Kidney (tissue), 14 donors: ENCODE results near the gene TTC28. TPM values are rescaled to one million over a fixed set of nuclear protein-coding genes. Genes with fewer than 3 reads are reported as not detected.
"Not testable (repeated sequence)": the region's sequence is repeated elsewhere in the genome, so short reads cannot be mapped to it uniquely, and the experiment has no call there.

ENCODE experiments used
- DNase-seq, 5 donors: peaks; one replicate each; pipeline ENCODE4 v3.0.0-alpha.2; 2013 to 2020
- FAIRE-seq: peaks from 2 replicates; lab custom pipeline; 2012; peaks lifted over from hg19 to GRCh38; lab: Jason Lieb, UNC
- H3K27ac ChIP-seq, 2 donors: one replicate each; pipeline ENCODE4 v1.7.0; 2013; ENCODE audit warnings: low read depth in 2 of 2, low read length in 2 of 2, inconsistent platforms in 1 of 2
- H3K27me3 ChIP-seq: one replicate; pipeline ENCODE4 v1.7.1; 2013; ENCODE audit warnings: low read length, inconsistent platforms; ENCODE audit not compliant: control insufficient read depth, insufficient read depth
- H3K36me3 ChIP-seq, 3 donors: one replicate each; pipeline versions ENCODE4 v1.7.0 to v1.7.1; 2013; ENCODE audit warnings: low read length in 3 of 3, control low read depth in 1 of 3, inconsistent platforms in 1 of 3; ENCODE audit not compliant: insufficient read depth in 3 of 3, control insufficient read depth in 2 of 3
- H3K4me1 ChIP-seq, 3 donors: one replicate each; pipeline versions ENCODE4 v1.7.0 to v1.7.1; 2013; ENCODE audit warnings: low read length in 3 of 3, inconsistent platforms in 1 of 3, low read depth in 1 of 3; ENCODE audit not compliant: control insufficient read depth in 2 of 3, insufficient read depth in 2 of 3
- H3K4me3 ChIP-seq, 3 donors: one replicate each; pipeline versions ENCODE4 v1.7.0 to v1.8.1; 2013; ENCODE audit warnings: low read length in 3 of 3, control low read depth in 1 of 3, inconsistent platforms in 1 of 3
- H3K9ac ChIP-seq, 3 donors: one replicate each; pipeline versions ENCODE4 v1.7.0 to v1.7.1; 2013; ENCODE audit warnings: low read length in 3 of 3, control low read depth in 1 of 3, inconsistent platforms in 1 of 3
- H3K9me3 ChIP-seq, 3 donors: one replicate each; pipeline versions ENCODE4 v1.7.0 to v1.7.1; 2013; ENCODE audit warnings: low read length in 3 of 3, control low read depth in 1 of 3, inconsistent platforms in 1 of 3; ENCODE audit not compliant: control insufficient read depth in 2 of 3, insufficient read depth in 1 of 3
- CTCF ChIP-seq: IDR thresholded peaks from 3 replicates; pipeline ENCODE4 v1.5.1; 2012; ENCODE audit warnings: mild to moderate bottlenecking, moderate library complexity, borderline replicate concordance; ENCODE audit not compliant: insufficient read depth; ENCODE audit errors: extremely low read depth
- intact Hi-C: fragments of 100-400 bp; cut with DNase I; formaldehyde crosslinking; loops from one replicate; pipeline ENCODE4 v1.11.1; 2022
- polyA plus RNA-seq: library from polyadenylated mRNA; stranded (reverse); fragments of 350-450 nt; fragmentation: Illumina TruSeq; extraction: RNeasy Lipid Tissue Mini Kit (QIAGEN cat#74804); gene quantifications from one replicate; pipeline ENCODE4 v1.2.3, GENCODE V29; 2014; ENCODE audit warnings: low read depth, low replicate concordance; ENCODE audit not compliant: insufficient read depth
- total RNA-seq: library from RNA; stranded (reverse); fragmentation: NEBNext Ultra II Directional; extraction: Animal tissue kit (Norgen Biotek cat#: 25700); gene quantifications from one replicate; pipeline ENCODE4 v1.2.1, GENCODE V29; 2021
- donor health status: control.
- donor health status: control.
- donor health status: control.
- donor health status: control.
- donor health status: control.
- donor health status: DM: yes; HTN: yes; CAD: no.
- donor health status: Normal renal cell carcinoma (clear cell type).

The TTC28 gene
- total and polyA plus RNA-seq, 2 donors from 2014 or later = 3.5 to 40.2 TPM

DNA sequence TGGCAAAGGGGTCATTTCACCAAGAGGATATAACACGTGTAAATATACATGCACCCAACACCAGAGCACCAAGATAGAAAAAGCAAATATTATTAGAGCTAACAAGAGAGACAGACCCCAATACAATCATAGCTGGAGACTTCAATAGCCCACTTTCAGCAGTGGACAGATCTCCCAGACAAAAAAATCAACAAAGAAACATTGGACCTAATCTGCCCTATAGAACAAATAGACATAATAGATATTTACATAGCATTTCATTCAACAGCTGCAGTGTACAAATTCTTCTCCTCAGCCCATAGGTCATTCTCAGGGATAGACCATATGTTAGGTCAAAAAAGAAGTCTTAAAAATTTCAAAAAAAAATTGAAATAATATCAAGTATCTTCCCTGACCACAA is 312.8 kb downstream of the TTC28 start:
- no peak overlapping the region for H3K4me3 ChIP-seq
- DNase-seq (no peak), FAIRE-seq (no peak)
- H3K9me3 ChIP-seq = peaks cover 0 to 3% (median 0%) of the 10 kb centered on the region in 3 donors
- no peak overlapping the region for H3K9ac ChIP-seq
- no peaks in the 10 kb centered on the region for H3K27me3 ChIP-seq
- H3K4me1 ChIP-seq = peaks cover 0 to 2% (median 0%) of the 10 kb centered on the region in 3 donors
- no peak overlapping the region for H3K27ac ChIP-seq
- H3K36me3 ChIP-seq = no peaks in the 10 kb centered on the region
- no peak for TF ChIP-seq CTCF
- intact Hi-C loops = no loop called here

DNA sequence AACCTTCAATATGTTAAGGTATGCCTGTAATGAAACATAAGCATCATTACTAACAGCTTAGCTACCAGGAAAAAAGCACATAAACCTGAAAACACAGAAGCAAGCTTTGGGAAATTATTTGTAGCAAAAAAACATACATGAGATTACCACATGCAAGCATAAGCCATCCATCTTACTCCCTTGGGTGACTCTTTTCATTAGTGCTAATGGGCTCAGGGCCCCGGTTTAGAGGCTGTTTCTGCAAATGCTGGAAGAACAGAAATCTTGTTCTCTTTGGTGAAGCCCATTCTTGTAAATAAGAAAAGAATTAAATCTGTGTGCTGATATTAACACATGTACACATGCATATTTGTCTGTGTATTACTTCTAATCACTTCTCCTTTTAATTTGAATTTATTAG is 314.3 kb downstream of the TTC28 start:
- no peak overlapping the region for H3K27ac ChIP-seq
- peaks cover 0 to 2% (median 0%) of the 10 kb centered on the region in 3 donors for H3K4me1 ChIP-seq
- no peaks in the 10 kb centered on the region for H3K36me3 ChIP-seq
- H3K27me3 ChIP-seq = no peaks in the 10 kb centered on the region
- no peak for TF ChIP-seq CTCF
- peaks cover 0 to 3% (median 0%) of the 10 kb centered on the region in 3 donors for H3K9me3 ChIP-seq
- DNase-seq (no peak), FAIRE-seq (no peak)
- H3K9ac ChIP-seq = no peak overlapping the region
- intact Hi-C loops = no loop called here
- H3K4me3 ChIP-seq = no peak overlapping the region

- intact Hi-C loops, H3K4me1 ChIP-seq: not testable (repeated sequence)
These were observed 315.5 kb downstream of the TTC28 start for GRCh38 chr22:28364105-28364504.

GRCh38 chr22:28360939-28361338 is 318.7 kb downstream of the TTC28 start:
- H3K4me1 ChIP-seq = peaks cover 0 to 6% (median 0%) of the 10 kb centered on the region in 3 donors
- H3K27me3 ChIP-seq = no peaks in the 10 kb centered on the region
- DNase-seq (no peak), FAIRE-seq (no peak)
- H3K9me3 ChIP-seq = no peaks in the 10 kb centered on the region
- H3K4me3 ChIP-seq = no peak overlapping the region
- H3K36me3 ChIP-seq = no peaks in the 10 kb centered on the region
- TF ChIP-seq CTCF = no peak
- H3K27ac ChIP-seq = no peak overlapping the region
- intact Hi-C loops = no loop called here
- no peak overlapping the region for H3K9ac ChIP-seq

More at GRCh38 chr22:28364105-28364504, 315.5 kb downstream of the TTC28 start:
- not testable (repeated sequence) for H3K27ac ChIP-seq, DNase-seq, H3K27me3 ChIP-seq, H3K4me3 ChIP-seq, H3K9ac ChIP-seq, H3K9me3 ChIP-seq, FAIRE-seq, H3K36me3 ChIP-seq
